Activated T-helper 1 cell treated with anti-CD3 and anti-CD28 coated beads, Interleukin-12 subunit alpha, Interleukin-12 subunit beta, Interleukin-2, Interleukin-4 antibody, amounts not matched to agents 30 ng/mL and 10 ng/mL and 1 ng/mL, durations not matched to agents 14 hours and 24 hours and 36 hours (primary cell): ENCODE results near the gene DKKL1. TPM values are rescaled to one million over a fixed set of nuclear protein-coding genes. Genes with fewer than 3 reads are reported as not detected.
A peak's percentile ranks its signal among the peaks of the same experiment; 100 is the strongest.
"Not testable (repeated sequence)": the region's sequence is repeated elsewhere in the genome, so short reads cannot be mapped to it uniquely, and the experiment has no call there.

Experiments
- DNase-seq: peaks from one replicate; pipeline ENCODE4 v3.0.0; 2021; ENCODE audit warnings: low spot score
- H3K27ac Mint-ChIP-seq: one replicate; pipeline ENCODE4 v1.8.0; 2021; ENCODE audit warnings: mild to moderate bottlenecking, mixed read lengths
- H3K27me3 Mint-ChIP-seq: one replicate; pipeline ENCODE4 v1.8.0; 2022; ENCODE audit warnings: mild to moderate bottlenecking, moderate library complexity, mixed read lengths; ENCODE audit not compliant: insufficient read depth
- H3K36me3 Mint-ChIP-seq: one replicate; pipeline ENCODE4 v1.8.0; 2021; ENCODE audit warnings: low read depth, mixed read lengths
- H3K4me1 Mint-ChIP-seq: one replicate; pipeline ENCODE4 v1.8.0; 2021; ENCODE audit warnings: low read depth, mixed read lengths
- H3K4me3 Mint-ChIP-seq: one replicate; pipeline ENCODE4 v1.8.0; 2021; ENCODE audit warnings: mild to moderate bottlenecking, moderate library complexity, mixed read lengths
- H3K9me3 Mint-ChIP-seq: one replicate; pipeline ENCODE4 v1.8.0; 2021; ENCODE audit warnings: mixed read lengths
- intact Hi-C: fragments of 100-400 bp; cut with micrococcal nuclease; formaldehyde crosslinking; loops from one replicate; pipeline ENCODE4 v1.15.1; 2024
- total RNA-seq: library from RNA; stranded (reverse); gene quantifications from 2 replicates; pipeline ENCODE4 v1.2.3, GENCODE V29; 2022

Gene DKKL1
- total RNA-seq = not detected in 2 replicates

DNA sequence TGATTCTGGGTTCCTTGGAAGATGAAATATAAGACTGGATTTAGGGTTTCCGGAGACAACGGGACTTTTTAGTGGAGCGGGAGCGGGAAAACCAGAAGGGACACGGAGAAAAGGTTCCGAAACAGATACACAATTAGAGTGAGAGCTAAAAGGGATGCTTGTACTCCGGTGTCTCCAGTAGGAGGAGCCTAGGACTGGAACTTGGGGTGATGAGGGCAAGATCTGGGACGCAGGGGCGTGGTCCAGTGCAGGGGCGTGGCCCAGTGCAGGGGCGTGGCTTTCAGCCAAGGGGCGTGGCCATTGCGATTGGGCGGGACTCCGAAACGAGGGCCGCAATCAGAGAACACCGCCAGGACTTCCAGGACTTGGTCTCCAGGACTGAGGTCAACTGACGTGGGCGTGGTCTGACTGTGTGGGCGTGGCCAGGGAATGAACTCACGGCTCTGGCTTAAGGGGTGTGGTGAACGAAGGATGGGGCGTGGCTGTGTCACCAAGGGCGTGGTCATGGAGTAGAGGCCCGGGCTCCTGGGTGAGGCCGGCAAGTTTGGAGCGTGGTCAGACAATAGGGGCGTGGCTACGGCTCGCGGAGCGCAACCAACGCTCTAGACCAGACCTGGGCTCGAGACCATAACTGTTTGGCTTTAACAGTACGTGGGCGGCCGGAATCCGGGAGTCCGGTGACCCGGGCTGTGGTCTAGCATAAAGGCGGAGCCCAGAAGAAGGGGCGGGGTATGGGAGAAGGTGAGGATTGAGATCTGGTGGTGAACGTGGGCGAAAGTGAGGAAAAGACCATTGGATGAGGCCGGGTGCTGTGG, at the start of gene DKKL1:
Gene DKKL1 (plus strand): TSS at position 610 of the 815 bp plus-strand sequence. CDS start 122 bp downstream, at position 732.
- Mint-ChIP-seq H3K27ac (no peak within 1 kb of the TSS), H3K36me3 (no peaks in the 10 kb centered on the region), H3K9me3 (no peaks in the 10 kb centered on the region), H3K27me3 (peaks cover 32% of the 10 kb centered on the region), H3K4me3 (no peak within 1 kb of the TSS), H3K4me1 (peaks cover 6% of the 10 kb centered on the region)
- DNase-seq = peak; percentile 72
- intact Hi-C loops = loop anchor here (1.0 to 2.0 kb wide), 4 partner anchors 28 to 107 kb away; partner anchors contain the start of gene CD37

DNA sequence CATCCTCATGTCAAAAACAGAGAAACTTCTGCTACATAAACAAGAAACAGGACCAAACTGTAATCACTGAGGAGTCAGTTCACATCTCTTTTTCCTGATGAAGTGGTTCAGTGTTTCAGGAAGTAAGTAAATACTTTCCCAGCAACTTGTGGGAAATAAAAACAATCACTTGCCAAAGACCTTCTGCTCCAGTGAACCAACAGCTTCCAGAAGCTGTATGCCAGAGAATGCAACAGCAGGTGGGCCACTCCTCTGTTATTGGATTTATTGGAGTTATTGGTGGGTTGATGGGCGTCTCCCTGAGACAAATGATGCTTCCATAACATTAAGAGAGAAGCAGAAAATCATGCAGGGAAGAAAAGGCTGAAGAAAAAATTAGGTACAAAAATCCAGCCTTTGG, 48.6 kb upstream of the DKKL1 start:
- Mint-ChIP-seq H3K9me3 (peaks cover 19% of the 10 kb centered on the region), H3K4me3 (no peak overlapping the region), H3K27me3 (peaks cover 3% of the 10 kb centered on the region), H3K36me3 (peaks cover 12% of the 10 kb centered on the region), H3K27ac (no peak overlapping the region), H3K4me1 (no peaks in the 10 kb centered on the region)
- intact Hi-C loops = no loop called here
- no peak for DNase-seq

DNA sequence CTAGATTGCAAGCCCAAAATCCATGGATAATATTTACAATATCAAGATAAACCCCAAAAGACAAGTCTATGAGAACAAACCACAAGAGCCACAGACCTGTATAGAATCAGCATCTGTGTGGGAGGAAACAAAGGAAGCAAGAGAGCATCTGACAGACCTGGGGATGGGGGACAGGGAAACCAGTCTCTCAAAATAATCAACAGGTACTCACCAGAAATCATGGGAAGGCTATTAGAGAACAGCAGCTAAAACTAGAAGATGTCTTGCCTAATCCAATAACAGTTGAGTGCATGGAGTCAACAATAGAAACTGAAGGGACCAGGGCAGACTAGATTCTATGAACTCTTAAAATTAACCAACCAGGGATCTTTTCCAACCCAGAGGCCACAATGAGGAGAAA, 47.4 kb upstream of the DKKL1 start:
- Mint-ChIP-seq H3K4me1 (no peaks in the 10 kb centered on the region), H3K4me3 (no peak overlapping the region), H3K27ac (no peak overlapping the region), H3K9me3 (peaks cover 19% of the 10 kb centered on the region), H3K27me3 (peaks cover 3% of the 10 kb centered on the region), H3K36me3 (peaks cover 12% of the 10 kb centered on the region)
- no peak for DNase-seq
- intact Hi-C loops = no loop called here

DNA sequence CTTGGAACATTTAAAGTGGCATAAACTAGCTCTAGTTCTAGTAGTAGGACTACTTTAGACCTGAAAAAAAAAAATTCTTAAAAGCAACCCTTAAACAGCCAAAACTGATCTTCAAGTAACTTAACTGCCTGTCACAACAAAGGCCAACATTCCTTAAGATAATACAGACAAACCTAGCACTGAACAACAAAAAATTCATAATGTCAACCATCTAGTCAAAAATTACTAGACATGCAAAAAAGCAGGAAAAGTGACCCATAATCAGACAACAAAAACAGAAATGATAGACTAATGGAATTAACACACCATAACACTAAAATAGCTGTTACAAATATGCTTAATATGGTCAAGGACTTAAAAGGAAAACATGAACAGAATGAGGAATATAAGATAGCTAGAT, 45.4 kb upstream of the DKKL1 start:
- Mint-ChIP-seq H3K27ac (no peak overlapping the region), H3K4me3 (no peak overlapping the region), H3K4me1 (no peaks in the 10 kb centered on the region), H3K27me3 (peaks cover 3% of the 10 kb centered on the region), H3K36me3 (peaks cover 14% of the 10 kb centered on the region), H3K9me3 (peaks cover 23% of the 10 kb centered on the region)
- no peak for DNase-seq
- intact Hi-C loops = no loop called here

DNA sequence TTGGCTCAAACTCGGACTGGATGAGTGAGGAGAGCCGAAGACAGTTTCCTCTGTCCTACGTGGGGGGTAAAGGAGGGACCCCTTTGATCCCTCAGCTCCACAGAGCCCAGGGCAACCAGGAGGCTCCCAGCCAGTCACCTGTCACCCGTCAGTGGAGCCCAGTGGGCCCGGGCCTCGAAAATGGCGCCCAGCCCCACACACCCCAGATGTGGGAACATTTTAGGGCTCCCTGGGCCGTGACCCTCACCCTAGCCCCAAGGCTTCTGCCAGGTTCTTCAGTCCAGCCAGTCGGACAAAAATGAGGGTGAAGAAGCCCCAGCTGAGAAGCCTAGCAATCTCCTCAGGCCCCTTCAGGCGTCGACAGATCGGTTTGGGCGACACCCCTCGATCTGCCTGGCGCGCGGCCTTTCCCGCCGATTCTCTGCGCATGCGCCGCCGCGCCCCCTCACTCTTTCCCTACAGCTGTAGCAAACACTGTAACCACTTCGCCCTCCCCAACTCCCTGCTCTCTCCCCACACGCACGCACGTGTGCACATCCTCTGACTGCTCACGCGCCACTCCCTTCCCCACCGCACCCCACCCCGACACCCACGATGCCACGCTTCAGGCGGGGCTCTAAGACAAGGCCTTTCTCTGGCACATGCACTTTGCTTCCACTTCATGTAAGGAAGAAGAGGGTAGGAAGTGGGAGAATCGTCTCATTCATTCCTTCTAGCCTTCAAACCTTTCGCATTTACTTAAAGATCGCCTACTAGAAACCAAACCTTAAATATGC, 38.7 kb upstream of the DKKL1 start, which contains the start of gene SLC6A16:
Gene SLC6A16 (minus strand): TSS at position 391 of the 776 bp plus-strand sequence. CDS start 13,844 bp downstream, outside the sequence.
- DNase-seq = no peak
- Mint-ChIP-seq H3K4me1 (peaks cover 21% of the 10 kb centered on the region), H3K27me3 (no peaks in the 10 kb centered on the region), H3K27ac (no peak within 1 kb of the TSS), H3K9me3 (peaks cover 3% of the 10 kb centered on the region), H3K4me3 (no peak within 1 kb of the TSS), H3K36me3 (peaks cover 2% of the 10 kb centered on the region)
- intact Hi-C loops = no loop called here

DNA sequence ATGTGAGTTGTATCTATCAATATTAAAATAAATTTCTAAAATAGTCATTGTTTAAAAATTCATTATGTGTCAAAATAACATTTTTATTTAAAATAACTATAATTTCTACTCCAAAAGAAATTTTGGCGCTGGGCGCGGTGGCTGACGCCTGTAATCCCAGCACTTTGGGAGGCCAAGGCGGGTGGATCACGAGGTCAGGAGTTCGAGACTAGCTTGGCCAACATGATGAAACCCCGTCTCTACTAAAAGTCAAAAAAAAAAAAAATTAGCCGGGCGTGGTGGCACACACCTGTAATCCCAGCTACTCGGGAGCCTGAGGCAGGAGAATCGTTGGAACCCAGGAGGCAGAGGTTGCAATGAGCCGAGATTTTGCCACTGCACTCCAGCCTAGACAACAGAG, 37.9 kb upstream of the DKKL1 start:
- DNase-seq, H3K4me3 Mint-ChIP-seq, H3K27ac Mint-ChIP-seq, intact Hi-C loops, H3K27me3 Mint-ChIP-seq, H3K9me3 Mint-ChIP-seq, H3K36me3 Mint-ChIP-seq: not testable (repeated sequence)
- H3K4me1 Mint-ChIP-seq = peaks cover 27% of the 10 kb centered on the region

DNA sequence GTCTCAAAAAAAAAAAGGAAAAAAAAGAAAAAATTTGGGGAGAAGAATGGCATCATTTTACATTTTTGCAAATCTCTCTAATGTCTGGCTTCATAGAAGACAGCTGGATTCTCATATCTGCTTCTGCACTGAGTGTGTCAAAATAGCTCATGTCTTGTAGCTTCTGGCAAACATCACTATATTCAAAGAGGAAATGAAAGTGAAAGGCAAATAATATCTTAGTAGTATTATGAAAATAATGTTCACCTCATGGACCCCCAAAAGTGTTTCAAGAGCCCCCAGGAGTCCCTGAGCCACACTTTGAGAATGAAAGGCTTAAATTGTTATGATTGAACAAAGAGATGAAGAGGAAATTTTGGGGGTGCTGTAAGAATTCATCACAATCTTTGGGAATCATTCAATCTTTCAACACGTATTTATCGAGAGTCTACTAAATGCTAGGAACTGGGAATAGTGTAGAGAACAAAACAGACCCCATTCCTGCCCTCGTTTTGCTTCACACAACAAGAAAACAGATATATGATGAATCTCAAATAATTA, 37.4 kb upstream of the DKKL1 start:
- H3K36me3 Mint-ChIP-seq = peaks cover 6% of the 10 kb centered on the region
- H3K4me3 Mint-ChIP-seq = no peak overlapping the region
- DNase-seq = no peak
- H3K27ac Mint-ChIP-seq = no peak overlapping the region
- H3K4me1 Mint-ChIP-seq = peaks cover 31% of the 10 kb centered on the region
- peaks cover 3% of the 10 kb centered on the region for H3K9me3 Mint-ChIP-seq
- no peaks in the 10 kb centered on the region for H3K27me3 Mint-ChIP-seq
- intact Hi-C loops = no loop called here

DNA sequence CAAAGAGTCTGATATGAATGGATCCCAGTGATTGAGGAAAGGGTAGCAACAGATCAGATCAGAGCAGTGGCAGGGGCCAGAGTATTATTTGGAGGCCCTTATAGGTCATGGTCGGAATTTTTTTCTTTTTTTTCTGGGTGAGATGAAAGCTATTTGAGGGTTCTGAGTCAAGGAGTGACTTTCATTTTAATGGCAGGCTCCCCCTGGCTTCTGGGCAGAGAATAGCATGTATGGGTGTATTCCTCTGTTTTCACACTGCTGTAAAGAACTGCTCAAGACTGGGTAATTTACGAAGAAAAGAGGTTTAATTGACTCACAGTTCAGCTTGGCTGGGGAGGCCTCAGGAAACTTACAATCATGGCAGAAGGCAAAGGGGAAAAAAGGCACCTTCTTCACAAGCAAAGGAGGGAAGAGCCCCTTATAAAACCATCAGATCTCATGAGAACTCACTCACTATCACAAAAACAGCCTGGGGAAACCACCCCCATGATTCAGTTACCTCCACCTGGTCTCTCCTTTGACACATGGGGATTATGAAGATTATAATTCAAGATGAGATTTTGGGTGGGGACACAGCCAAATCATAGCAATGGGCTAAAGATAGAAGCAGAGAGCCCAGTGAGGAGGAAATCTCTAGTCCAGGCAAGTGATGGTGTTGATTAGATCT, 35.7 kb upstream of the DKKL1 start:
- peak; percentile 32 for DNase-seq
- Mint-ChIP-seq H3K27ac (peak overlapping the region; percentile 19), H3K27me3 (no peaks in the 10 kb centered on the region), H3K9me3 (no peaks in the 10 kb centered on the region), H3K4me3 (no peak overlapping the region), H3K36me3 (peaks cover 7% of the 10 kb centered on the region), H3K4me1 (peaks cover 47% of the 10 kb centered on the region)
- intact Hi-C loops = loop anchor here (1.0 kb wide), 2 partner anchors 27 to 62 kb away; no protein-coding TSS in a partner anchor

DNA sequence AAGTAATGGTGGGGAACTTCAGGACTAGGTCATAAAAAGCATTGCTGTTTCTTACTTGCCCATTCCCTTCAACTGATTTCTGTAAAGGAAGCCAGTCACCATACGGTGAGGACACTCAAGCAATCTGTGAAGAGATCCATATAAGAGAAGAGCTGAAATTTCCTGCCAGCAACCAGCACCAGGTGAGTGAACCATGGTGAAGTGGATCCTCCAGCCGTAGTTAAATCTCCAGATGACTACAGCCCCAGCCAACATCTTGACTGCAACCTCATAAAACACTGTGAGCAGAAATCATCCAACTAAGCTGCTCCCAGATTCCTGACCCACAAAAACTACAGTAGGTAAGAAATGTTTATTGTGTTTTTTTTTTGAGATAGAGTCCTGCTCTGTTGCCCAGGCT, 34.9 kb upstream of the DKKL1 start:
- Mint-ChIP-seq H3K4me3 (no peak overlapping the region), H3K9me3 (no peaks in the 10 kb centered on the region), H3K27ac (no peak overlapping the region), H3K4me1 (peaks cover 54% of the 10 kb centered on the region), H3K36me3 (peaks cover 7% of the 10 kb centered on the region), H3K27me3 (no peaks in the 10 kb centered on the region)
- intact Hi-C loops = loop anchor here (1.0 kb wide), 2 partner anchors 27 to 62 kb away; no protein-coding TSS in a partner anchor
- no peak for DNase-seq

DNA sequence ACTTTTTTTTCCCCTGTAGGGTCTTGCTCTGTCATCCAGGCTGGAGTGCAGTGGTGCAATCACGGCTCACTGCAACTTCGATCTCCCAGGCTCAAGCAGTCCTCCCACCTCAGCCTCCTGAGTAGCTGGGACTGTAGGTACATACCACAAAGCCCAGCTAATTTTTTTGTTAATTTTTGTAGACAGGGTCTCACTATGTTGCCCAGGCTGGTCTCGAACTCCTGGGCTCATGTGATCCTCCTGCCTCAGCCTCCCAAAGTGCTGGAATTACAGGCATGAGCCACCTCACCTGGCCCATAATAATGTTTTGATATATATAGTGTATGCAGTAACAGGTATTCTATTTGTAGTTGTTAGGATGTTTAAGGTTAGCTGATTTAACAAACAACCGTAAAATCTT, 32.5 kb upstream of the DKKL1 start:
- intact Hi-C loops, DNase-seq, H3K27ac Mint-ChIP-seq, H3K36me3 Mint-ChIP-seq, H3K4me3 Mint-ChIP-seq, H3K27me3 Mint-ChIP-seq, H3K9me3 Mint-ChIP-seq: not testable (repeated sequence)
- peaks cover 77% of the 10 kb centered on the region for H3K4me1 Mint-ChIP-seq

DNA sequence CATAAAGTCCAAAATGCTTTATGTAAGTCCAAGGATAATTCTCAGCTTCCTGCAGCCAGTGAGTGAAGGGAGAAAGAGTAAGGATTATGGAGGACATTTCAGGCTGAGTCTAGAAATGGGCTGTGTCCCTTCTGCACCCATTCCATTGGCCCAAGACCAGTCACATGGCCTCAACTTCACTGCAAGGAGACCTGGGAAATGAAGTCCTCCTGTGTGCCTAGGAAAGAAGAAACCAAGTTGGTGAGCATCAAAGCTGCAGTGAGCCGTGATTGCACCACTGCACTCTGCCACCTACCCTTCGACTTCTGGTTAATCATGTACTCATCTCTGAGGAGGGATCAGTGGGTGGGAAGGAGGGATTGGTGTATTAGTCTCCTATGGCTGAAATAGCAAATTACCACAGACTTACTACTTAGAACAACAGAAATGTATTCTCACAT, 32.0 kb upstream of the DKKL1 start:
- H3K27me3 Mint-ChIP-seq = no peaks in the 10 kb centered on the region
- intact Hi-C loops = no loop called here
- peaks cover 9% of the 10 kb centered on the region for H3K36me3 Mint-ChIP-seq
- H3K9me3 Mint-ChIP-seq = no peaks in the 10 kb centered on the region
- H3K4me1 Mint-ChIP-seq = peaks cover 79% of the 10 kb centered on the region
- DNase-seq = peak; percentile 56
- H3K27ac Mint-ChIP-seq = peak overlapping the region; percentile 14
- no peak overlapping the region for H3K4me3 Mint-ChIP-seq

DNA sequence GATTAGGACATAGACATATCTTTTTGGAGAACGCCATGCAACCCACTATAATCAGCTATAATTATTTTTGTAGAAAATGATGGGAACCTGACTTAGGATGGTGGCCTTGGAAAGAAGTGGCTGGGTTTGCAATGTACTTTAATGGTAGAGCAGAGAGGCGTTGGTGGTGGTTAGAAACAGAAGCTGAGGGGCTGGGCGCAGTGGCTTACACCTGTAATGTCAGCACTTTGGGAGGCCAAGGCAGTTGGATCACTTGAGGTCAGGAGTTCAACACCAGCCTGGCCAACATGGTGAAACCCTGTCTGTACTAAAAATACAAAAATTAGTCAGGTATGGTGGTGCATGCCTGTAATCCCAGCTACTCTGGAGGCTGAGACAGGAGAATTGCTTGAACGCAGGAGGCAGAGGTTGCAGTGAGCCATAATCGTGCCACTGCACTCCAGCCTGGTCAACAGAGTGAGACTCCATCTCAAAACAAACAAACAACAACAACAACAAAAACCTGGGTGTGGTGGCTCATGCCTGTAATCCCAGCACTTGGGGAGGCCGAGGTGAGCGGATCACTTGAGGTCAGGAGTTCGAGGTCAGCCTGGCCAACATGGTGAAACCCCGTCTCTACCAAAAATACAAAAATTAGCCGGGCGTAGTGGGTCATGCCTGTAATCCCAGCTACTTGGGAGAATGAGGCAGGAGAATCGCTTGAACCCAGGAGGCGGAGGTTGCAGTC, 30.8 kb upstream of the DKKL1 start:
- Mint-ChIP-seq H3K4me3 (peak overlapping the region; percentile 85), H3K36me3 (peaks cover 12% of the 10 kb centered on the region), H3K4me1 (peaks cover 74% of the 10 kb centered on the region), H3K27ac (peak overlapping the region; percentile 95)
- H3K9me3 Mint-ChIP-seq, H3K27me3 Mint-ChIP-seq, DNase-seq, intact Hi-C loops: not testable (repeated sequence)
